Heart right ventricle (tissue), 16 donors: ENCODE data around the gene HSPB8. TPM values are rescaled to one million over a fixed set of nuclear protein-coding genes. Genes with fewer than 3 reads are reported as not detected.

Experiments used
- ATAC-seq, 8 donors: fragments of 200-7000 bp; cut with Tn5 transposase; one replicate each; pipeline ENCODE4 v1.9.1; 2020; ENCODE audit warnings: mild to moderate bottlenecking in 8 of 8, moderate library complexity in 8 of 8, moderate number of reproducible peaks in 1 of 8
- DNase-seq, 2 donors: peaks; one replicate each; pipeline ENCODE4 v3.0.0-alpha.2; 2020
- H3K27ac ChIP-seq, 10 donors: fragments of 200-600 bp; sonication (generic) in 2 of 10; one replicate each; pipeline versions ENCODE4 v1.5.0 to v1.8.0; 2020 to 2022; ENCODE audit warnings: mild to moderate bottlenecking in 3 of 10
- H3K27me3 ChIP-seq, 7 donors: fragments of 200-600 bp; one replicate each; pipeline ENCODE4 v1.8.0; 2021 to 2022; ENCODE audit warnings: mild to moderate bottlenecking in 2 of 7
- H3K36me3 ChIP-seq, 9 donors: fragments of 200-600 bp; sonication (generic) in 1 of 9; one replicate each; pipeline versions ENCODE4 v1.5.0 to v1.8.0; 2020 to 2022; ENCODE audit warnings: mild to moderate bottlenecking in 2 of 9
- H3K4me1 ChIP-seq, 9 donors: fragments of 200-600 bp; sonication (generic) in 1 of 9; one replicate each; pipeline versions ENCODE4 v1.5.0 to v1.8.0; 2020 to 2022; ENCODE audit warnings: mild to moderate bottlenecking in 4 of 9
- H3K4me3 ChIP-seq, 10 donors: fragments of 200-600 bp; sonication (generic) in 2 of 10; one replicate each; pipeline versions ENCODE4 v1.5.0 to v1.8.0; 2020 to 2022; ENCODE audit warnings: mild to moderate bottlenecking in 7 of 10, moderate library complexity in 2 of 10
- H3K9me3 ChIP-seq, 11 donors: fragments of 200-600 bp in 10 of 11; sonication (generic) in 2 of 11; one replicate each; pipeline versions ENCODE4 v1.5.0 to v1.8.0; 2013 to 2022; ENCODE audit warnings: mild to moderate bottlenecking in 2 of 11, control low read depth in 1 of 11, moderate library complexity in 1 of 11
- WGBS, 2 donors: extraction: QIAGEN DNeasy Blood & Tissue Kit; methylation state at CpG; one replicate each; pipeline ENCODE4 v1.1.7; 2013; ENCODE audit warnings: inconsistent platforms in 1 of 2; 5-methylcytosine and 5-hydroxymethylcytosine counted together
- intact Hi-C, 10 donors: fragments of 100-400 bp; cut with DNase I; formaldehyde crosslinking; loops; one replicate each; pipeline versions ENCODE4 v1.11.1 to v1.14.2; 2022
- polyA plus RNA-seq, 2 donors: library from polyadenylated mRNA; stranded (reverse); fragments of 200-250 nt; gene quantifications; one replicate each; pipeline ENCODE4 v1.2.3, GENCODE V29; 2013
- total RNA-seq, 10 donors: library from RNA; stranded (reverse); fragmentation: NEBNext Ultra II Directional in 3 of 10; extraction: Animal tissue kit (Norgen Biotek cat#: 25700) in 3 of 10; gene quantifications; one replicate each; pipeline versions ENCODE4 v1.2.1 to v1.2.4, GENCODE V29; 2021 to 2023
- TF ChIP-seq, protein P1 (sequence below), 9 donors: fragments of 200-600 bp; sonication (generic) in 2 of 9; IDR thresholded peaks; one replicate each; pipeline versions ENCODE4 v1.5.0 to v1.8.0; 2021 to 2022; ENCODE audit warnings: antibody characterized with exemption in 9 of 9, mild to moderate bottlenecking in 5 of 9, moderate library complexity in 1 of 9
- donor health status: Arrhythmogenic right ventricular cardiomyopathy.
- donor health status: ischemic (EF 13 %, LVEDD 7.1; RV severe dilation, severe dysfunction).
- donor health status: healthy with polysubstance abuse.
- donor health status: DM: no; HTN: yes; CAD: no.
- donor health status: DM: no; HTN: no; CAD: no.
- donor health status: ischemic (EF 25% LVEDD 6.9; RV normal size, moderate dysfunction).
- donor health status: ischemic (EF 25% LVEDD 5.7; RV mildly dilated, moderate dysfunction).
- donor health status: healthy.
- donor health status: DM: yes; HTN: yes; CAD: no.
- donor health status: Ischemic cardiomyopathy.
- donor health status: ischemic (EF 35%, LVEDD 5.7; RV mildly dilated, moderate dysfunction).
- donor health status: nonischemic (EF 11% LVEDD 7.7; RV severe dilation, severe dysfunction).
- donor health status: DM: yes; HTN: yes; CAD: no.
- donor health status: PGD.
- donor health status: ischemic (EF 29% LVEDD 5.4; RV normal size, mild dysfunction).
- donor health status: nonischemic (EF 23%, LVEDD 6.1; RV moderate dilation, normal function).

HSPB8 gene
- total and polyA plus RNA-seq, 12 donors = 250 to 720 (median 539) TPM

DNA sequence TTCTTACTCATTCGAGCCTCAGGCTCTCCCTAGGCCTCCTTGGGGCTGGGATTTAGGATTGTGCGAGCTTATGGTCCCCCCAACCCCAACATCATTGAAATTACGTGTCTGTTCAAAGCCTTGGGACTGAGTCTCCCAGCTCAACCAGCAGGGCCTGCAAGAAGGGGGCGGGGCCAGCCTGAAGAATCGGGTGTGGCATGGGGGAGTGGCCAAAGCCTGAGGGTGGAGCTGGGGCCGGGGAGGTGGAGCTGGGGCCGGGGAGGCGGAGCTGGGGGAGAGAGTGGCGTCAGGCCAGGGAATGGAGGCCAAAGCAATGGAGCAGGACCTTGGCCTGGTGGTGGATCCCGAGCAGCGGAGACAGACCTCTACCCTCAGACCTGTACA, 24.3 kb upstream of the HSPB8 start:
- H3K4me3 ChIP-seq = no peak overlapping the region
- ATAC-seq (no peak), DNase-seq (no peak)
- no peak overlapping the region for H3K27ac ChIP-seq
- TF ChIP-seq, protein P1, sequence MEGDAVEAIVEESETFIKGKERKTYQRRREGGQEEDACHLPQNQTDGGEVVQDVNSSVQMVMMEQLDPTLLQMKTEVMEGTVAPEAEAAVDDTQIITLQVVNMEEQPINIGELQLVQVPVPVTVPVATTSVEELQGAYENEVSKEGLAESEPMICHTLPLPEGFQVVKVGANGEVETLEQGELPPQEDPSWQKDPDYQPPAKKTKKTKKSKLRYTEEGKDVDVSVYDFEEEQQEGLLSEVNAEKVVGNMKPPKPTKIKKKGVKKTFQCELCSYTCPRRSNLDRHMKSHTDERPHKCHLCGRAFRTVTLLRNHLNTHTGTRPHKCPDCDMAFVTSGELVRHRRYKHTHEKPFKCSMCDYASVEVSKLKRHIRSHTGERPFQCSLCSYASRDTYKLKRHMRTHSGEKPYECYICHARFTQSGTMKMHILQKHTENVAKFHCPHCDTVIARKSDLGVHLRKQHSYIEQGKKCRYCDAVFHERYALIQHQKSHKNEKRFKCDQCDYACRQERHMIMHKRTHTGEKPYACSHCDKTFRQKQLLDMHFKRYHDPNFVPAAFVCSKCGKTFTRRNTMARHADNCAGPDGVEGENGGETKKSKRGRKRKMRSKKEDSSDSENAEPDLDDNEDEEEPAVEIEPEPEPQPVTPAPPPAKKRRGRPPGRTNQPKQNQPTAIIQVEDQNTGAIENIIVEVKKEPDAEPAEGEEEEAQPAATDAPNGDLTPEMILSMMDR (IDR thresholded peaks at IDR 0.05) = no peak
- 75 to 76% methylated on average over 11 of the region's 11 CpGs for WGBS, 2 donors
- H3K9me3 ChIP-seq = peaks cover 0 to 18% (median 8%) of the 10 kb centered on the region in 11 donors
- intact Hi-C loops = no loop called here
- H3K4me1 ChIP-seq = peaks cover 0 to 33% (median 6%) of the 10 kb centered on the region in 9 donors
- peaks cover 0 to 4% (median 0%) of the 10 kb centered on the region in 7 donors for H3K27me3 ChIP-seq
- no peaks in the 10 kb centered on the region for H3K36me3 ChIP-seq

- H3K4me1 ChIP-seq = peaks cover 0 to 48% (median 12%) of the 10 kb centered on the region in 9 donors
- H3K4me3 ChIP-seq = peak overlapping the region in 2 of 10 donors; percentile 11 to 13
- peak overlapping the region in 9 of 10 donors; percentile 42 to 88 (median 81) for H3K27ac ChIP-seq
- WGBS, 2 donors = 64 to 76% methylated on average over 35 of the region's 35 CpGs
- ATAC-seq = peak in 7 of 8 donors; percentile 14 to 49 (median 20)
- no peaks in the 10 kb centered on the region for H3K36me3 ChIP-seq
- H3K9me3 ChIP-seq = peaks cover 0 to 10% (median 3%) of the 10 kb centered on the region in 11 donors
- H3K27me3 ChIP-seq = peaks cover 0 to 4% (median 0%) of the 10 kb centered on the region in 7 donors
- intact Hi-C loops = no loop called here
- DNase-seq = peak; percentile 49 to 50
- TF ChIP-seq, protein P1 (IDR thresholded peaks at IDR 0.05) = peak in 7 of 9 donors; percentile 21 to 55 (median 30)
Measured at GRCh38 chr12:119156401-119157044, 22.2 kb upstream of the HSPB8 start.

DNA sequence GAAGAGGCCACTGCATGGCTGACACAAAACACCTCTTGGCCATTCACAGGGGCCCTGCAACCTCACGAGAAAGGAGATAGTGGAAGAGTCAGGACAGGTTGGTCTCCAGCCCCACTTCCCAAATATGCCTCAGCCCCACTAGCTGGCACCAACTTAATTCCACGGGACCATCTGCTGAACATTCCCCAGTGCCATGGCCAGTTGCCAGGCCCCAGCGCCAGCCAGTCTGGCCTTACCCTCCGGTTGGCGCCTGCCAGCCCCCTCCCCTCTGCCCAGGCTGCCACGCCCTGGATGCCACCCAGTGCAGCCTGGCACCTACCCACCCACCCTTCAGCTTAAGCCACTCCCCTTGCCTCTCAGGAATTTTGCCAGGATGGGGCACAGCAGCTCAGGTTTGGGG, 21.2 kb upstream of the HSPB8 start:
- Histone ChIP-seq H3K4me1 (peaks cover 0 to 48% (median 12%) of the 10 kb centered on the region in 9 donors), H3K4me3 (peak overlapping the region in 8 of 10 donors; percentile 6 to 41 (median 34)), H3K36me3 (no peaks in the 10 kb centered on the region), H3K27ac (peak overlapping the region; percentile 42 to 88 (median 80)), H3K9me3 (peaks cover 0 to under 1% (median 0%) of the 10 kb centered on the region in 11 donors), H3K27me3 (peaks cover 0 to 4% (median 0%) of the 10 kb centered on the region in 7 donors)
- DNase-seq (peak; percentile 67 to 76), ATAC-seq (peak; percentile 70 to 91 (median 83))
- intact Hi-C loops = no loop called here
- WGBS, 2 donors = 52 to 65% methylated on average over 6 of the region's 6 CpGs
- TF ChIP-seq, protein P1 (IDR thresholded peaks at IDR 0.05) = no peak

GRCh38 chr12:119157978-119158377, 20.8 kb upstream of the HSPB8 start:
- WGBS, 2 donors = 46 to 55% methylated on average over 7 of the region's 7 CpGs
- DNase-seq = peak in 1 of 2 donors; percentile 31
- H3K27ac ChIP-seq = peak overlapping the region; percentile 42 to 88 (median 80)
- intact Hi-C loops = no loop called here
- H3K36me3 ChIP-seq = no peaks in the 10 kb centered on the region
- H3K9me3 ChIP-seq = no peaks in the 10 kb centered on the region
- peak overlapping the region in 8 of 10 donors; percentile 6 to 41 (median 34) for H3K4me3 ChIP-seq
- ATAC-seq = peak; percentile 24 to 66 (median 50)
- TF ChIP-seq, protein P1 (IDR thresholded peaks at IDR 0.05) = no peak
- H3K4me1 ChIP-seq = peaks cover 0 to 48% (median 12%) of the 10 kb centered on the region in 9 donors
- H3K27me3 ChIP-seq = peaks cover 0 to 4% (median 0%) of the 10 kb centered on the region in 7 donors
